ENCODE data around the gene ORAI3.

- TF ChIP-seq CTCF (conservative IDR thresholded peaks at IDR 0.05; ENCODE audit: low read length) (no peak), EZH2phosphoT487 (IDR thresholded peaks at IDR 0.05; ENCODE audit: borderline replicate concordance, low read depth, low read length) (no peak)
Observed at GRCh38 chr16:30928390-30928789, 20.5 kb upstream of the ORAI3 start.
